Astrocyte of the cerebellum (primary cell): ENCODE measurements around the gene AKT1S1.

Source experiments
- DNase-seq: peaks from one replicate; pipeline ENCODE4 v3.0.0-alpha.2; 2011; ENCODE audit warnings: low read depth
- H3K4me3 ChIP-seq: 2 replicates; pipeline ENCODE4 v1.5.1; 2011; ENCODE audit warnings: mild to moderate bottlenecking, low read depth, low read length, moderate library complexity
- in situ Hi-C: cut with HindIII; loops from 2 replicates; pipeline ENCODE4 v1.10.0; 2017; ENCODE audit warnings: low sequenced_read_pairs
- TF ChIP-seq, protein P1 (sequence below): IDR thresholded peaks from 2 replicates; pipeline ENCODE4 v1.5.1; 2012; ENCODE audit warnings: low read length, low read depth, moderate library complexity, mild to moderate bottlenecking; ENCODE audit errors: missing control alignments

The AKT1S1 gene

GRCh38 chr19:49853852-49854377 lies 23.2 kb downstream of the AKT1S1 start:
- TF ChIP-seq, protein P1, sequence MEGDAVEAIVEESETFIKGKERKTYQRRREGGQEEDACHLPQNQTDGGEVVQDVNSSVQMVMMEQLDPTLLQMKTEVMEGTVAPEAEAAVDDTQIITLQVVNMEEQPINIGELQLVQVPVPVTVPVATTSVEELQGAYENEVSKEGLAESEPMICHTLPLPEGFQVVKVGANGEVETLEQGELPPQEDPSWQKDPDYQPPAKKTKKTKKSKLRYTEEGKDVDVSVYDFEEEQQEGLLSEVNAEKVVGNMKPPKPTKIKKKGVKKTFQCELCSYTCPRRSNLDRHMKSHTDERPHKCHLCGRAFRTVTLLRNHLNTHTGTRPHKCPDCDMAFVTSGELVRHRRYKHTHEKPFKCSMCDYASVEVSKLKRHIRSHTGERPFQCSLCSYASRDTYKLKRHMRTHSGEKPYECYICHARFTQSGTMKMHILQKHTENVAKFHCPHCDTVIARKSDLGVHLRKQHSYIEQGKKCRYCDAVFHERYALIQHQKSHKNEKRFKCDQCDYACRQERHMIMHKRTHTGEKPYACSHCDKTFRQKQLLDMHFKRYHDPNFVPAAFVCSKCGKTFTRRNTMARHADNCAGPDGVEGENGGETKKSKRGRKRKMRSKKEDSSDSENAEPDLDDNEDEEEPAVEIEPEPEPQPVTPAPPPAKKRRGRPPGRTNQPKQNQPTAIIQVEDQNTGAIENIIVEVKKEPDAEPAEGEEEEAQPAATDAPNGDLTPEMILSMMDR: no peak
- no peak for DNase-seq
- in situ Hi-C loops: no loop called here
- H3K4me3 ChIP-seq: no peak overlapping the region

DNA sequence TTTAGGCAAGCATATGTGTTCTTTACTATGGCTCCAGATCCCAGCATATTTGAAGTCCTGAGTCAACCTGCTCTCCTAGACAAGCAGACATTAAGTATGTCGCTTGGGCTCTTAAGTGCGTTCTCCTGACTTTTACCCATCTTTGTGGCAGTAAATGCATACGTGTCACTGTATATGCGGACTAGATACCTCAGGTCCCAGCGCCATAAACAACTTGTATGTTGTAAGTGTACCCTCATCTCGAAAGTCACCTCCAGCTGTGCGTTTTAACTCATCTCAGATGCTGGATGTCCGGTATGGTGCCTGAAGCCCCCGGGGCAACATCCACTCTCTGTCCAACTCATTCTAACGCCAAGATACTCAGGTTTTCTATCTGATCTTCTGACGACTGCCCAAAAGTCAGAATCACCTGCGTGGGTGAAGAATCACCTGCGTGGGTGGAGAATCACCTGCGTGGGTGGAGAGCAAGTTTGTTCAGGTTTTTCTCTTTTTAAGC lies 24.5 kb downstream of the AKT1S1 start:
- in situ Hi-C loops: no loop called here
- TF ChIP-seq, protein P1: no peak
- DNase-seq: no peak
- peak overlapping the region; percentile 82 for H3K4me3 ChIP-seq

GRCh38 chr19:49851456-49852259 lies 25.5 kb downstream of the AKT1S1 start:
- H3K4me3 ChIP-seq: peak overlapping the region; percentile 82
- in situ Hi-C loops: no loop called here
- TF ChIP-seq, protein P1: no peak
- no peak for DNase-seq

- peak; percentile 77 for DNase-seq
- in situ Hi-C loops: no loop called here
- TF ChIP-seq, protein P1: no peak
- peak within 1 kb of the TSS; percentile 82 for H3K4me3 ChIP-seq
Observed at GRCh38 chr19:49850487-49851342, 26.4 kb downstream of the AKT1S1 start, which contains the start of gene PTOV1. Gene PTOV1 (plus strand): TSS chr19:49851159.

- H3K4me3 ChIP-seq: peak overlapping the region; percentile 82
- DNase-seq: no peak
- TF ChIP-seq, protein P1: no peak
- in situ Hi-C loops: no loop called here
Observed at GRCh38 chr19:49850221-49850486, 27.0 kb downstream of the AKT1S1 start.

GRCh38 chr19:49849433-49850220 lies 27.5 kb downstream of the AKT1S1 start:
- H3K4me3 ChIP-seq: peak overlapping the region; percentile 82
- TF ChIP-seq, protein P1: no peak
- DNase-seq: no peak
- in situ Hi-C loops: no loop called here
